SW480 (cell line): ENCODE results near the gene SYNE1.
A peak's percentile ranks its signal among the peaks of the same experiment; 100 is the strongest.
"Not testable (repeated sequence)": the region's sequence is repeated elsewhere in the genome, so short reads cannot be mapped to it uniquely, and the experiment has no call there.

Source experiments
- DNase-seq: peaks from one replicate; pipeline ENCODE4 v3.0.0-alpha.2; 2016; ENCODE audit warnings: low spot score

The SYNE1 gene

GRCh38 chr6:152482289-152482688 is 154.9 kb downstream of the SYNE1 start:
- DNase-seq, result no peak

DNA sequence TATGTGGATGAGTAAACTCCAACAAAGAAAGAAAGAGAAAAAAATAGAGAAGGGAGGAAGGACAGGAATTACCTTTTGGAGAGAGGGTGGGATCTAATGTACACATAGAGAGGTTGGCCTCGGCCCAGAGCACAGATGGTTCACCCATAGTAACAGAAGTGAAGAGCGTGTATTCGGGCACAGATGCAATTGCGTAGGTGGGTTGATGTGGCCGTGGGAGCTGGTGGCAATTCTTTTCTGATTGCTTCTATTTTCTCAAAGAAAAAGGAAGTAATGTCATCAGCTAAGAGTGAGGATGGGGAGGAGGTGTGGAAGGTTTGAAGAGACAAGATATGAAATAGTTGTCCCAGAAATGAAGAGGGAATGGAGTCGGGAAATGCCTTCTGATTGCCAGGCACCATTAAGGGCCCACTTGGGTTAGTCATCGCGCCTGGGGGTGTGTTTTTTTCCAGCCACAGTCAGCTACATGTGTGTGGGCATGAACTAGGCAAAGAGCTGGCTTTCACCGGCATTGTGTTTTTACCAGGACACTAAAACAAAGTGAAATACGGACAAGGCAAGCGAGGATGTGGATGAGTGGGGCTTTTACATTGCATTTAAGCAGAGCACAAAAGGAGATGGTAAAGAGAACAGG is 158.7 kb downstream of the SYNE1 start:
- no peak for DNase-seq

- no peak for DNase-seq
These were observed 162.8 kb downstream of the SYNE1 start for GRCh38 chr6:152474354-152474753.

DNA sequence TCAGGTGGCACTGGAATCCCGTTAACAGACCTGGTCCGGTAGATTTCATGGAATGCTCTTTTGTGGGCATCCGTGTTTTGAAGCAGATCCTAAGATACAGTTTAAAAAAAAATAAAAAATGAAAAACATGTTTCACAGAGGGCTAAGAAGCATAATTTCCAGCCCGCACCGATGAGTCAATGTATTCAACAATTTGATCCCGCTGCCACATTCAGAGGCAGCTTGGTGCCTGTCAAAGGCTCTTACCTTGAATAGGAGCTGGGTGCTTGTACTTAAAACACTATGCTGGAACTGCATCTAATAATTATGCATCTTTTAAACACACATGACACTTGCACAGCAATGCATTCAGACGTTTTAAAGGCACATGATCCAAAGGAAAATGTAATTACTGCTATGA is 164.8 kb downstream of the SYNE1 start:
- no peak for DNase-seq

GRCh38 chr6:152471456-152472265 is 165.5 kb downstream of the SYNE1 start:
- no peak for DNase-seq

- DNase-seq, result peak; percentile 1
These were observed 174.0 kb downstream of the SYNE1 start for GRCh38 chr6:152463164-152463563.

DNA sequence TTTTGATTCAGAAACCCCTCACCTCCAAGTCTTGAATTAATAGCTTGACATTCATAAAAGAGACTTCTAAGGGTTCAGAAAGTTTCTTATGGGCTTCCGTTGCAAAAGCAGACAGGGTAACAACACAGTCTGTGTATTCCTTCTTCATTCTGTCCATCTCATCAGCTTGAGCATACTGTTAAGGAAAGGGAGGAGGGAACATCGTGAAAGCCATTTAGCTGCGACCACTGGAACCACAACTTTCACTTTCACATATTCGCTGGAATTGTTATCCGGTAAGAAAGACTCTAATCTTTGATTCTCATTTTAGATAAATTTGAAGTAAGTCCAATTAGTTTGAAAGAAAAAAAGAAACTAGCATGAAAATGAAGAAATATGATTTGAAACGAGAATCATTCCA is 174.4 kb downstream of the SYNE1 start:
- DNase-seq, result peak; percentile 27

DNA sequence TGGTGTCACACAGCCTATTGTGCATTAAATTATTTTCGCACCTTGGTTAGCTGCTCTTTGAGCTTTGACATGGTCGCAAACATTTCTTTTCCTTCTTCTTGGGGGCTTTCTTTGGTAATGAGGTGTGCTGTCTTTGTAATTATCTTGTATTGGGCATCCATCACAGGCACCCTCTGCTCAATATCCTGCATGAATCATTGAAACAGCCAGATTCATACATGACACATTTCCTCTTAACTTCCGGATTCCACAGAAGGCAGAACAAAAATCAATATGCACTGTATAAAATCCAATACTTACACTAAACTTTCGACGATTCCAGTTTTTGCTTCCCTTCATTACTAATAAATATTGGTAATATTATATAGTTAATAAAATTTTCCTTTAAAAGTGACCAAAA is 175.6 kb downstream of the SYNE1 start:
- DNase-seq, result no peak

- DNase-seq, result no peak
These were observed 178.2 kb downstream of the SYNE1 start for GRCh38 chr6:152458648-152459644.

GRCh38 chr6:152457949-152458624 is 179.1 kb downstream of the SYNE1 start:
- DNase-seq, result no peak

DNA sequence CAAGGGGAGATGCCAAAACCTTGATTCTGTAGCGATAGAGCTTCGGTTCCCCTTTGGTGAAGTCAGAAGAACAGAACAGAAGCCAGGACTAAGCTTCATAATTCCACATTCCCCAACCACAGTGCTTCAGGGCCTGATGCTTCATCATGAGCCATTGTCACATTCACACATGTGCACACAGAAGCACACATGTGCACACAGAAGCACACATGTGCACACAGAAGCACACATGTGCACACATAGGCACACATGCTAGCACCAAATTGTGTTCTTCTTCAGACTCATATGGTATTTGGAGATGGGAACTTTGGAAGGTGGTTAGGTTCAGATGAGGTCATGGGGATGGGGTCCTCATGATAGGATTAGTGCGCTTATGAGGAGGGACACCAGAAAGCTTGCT is 183.2 kb downstream of the SYNE1 start:
- no peak for DNase-seq

DNA sequence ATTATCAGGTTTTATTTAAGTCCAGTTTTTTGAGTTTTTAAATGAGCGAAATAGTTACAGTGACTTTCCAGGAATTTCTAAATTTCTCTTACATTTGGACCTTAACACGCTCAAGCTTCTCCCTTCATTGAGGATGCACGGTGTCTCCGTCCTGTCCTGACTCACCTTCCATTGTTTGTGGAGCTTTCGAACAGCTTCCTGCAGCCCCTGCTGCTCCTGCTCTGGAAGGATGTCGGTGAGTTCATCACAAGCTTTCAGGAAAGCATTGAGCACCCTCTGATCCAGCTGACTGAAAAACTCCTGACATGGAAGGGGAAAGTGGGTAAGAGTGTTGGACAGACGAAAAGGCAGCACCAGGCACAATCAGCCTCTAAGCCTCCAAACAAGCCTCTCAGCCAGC is 183.7 kb downstream of the SYNE1 start:
- DNase-seq, result no peak

DNA sequence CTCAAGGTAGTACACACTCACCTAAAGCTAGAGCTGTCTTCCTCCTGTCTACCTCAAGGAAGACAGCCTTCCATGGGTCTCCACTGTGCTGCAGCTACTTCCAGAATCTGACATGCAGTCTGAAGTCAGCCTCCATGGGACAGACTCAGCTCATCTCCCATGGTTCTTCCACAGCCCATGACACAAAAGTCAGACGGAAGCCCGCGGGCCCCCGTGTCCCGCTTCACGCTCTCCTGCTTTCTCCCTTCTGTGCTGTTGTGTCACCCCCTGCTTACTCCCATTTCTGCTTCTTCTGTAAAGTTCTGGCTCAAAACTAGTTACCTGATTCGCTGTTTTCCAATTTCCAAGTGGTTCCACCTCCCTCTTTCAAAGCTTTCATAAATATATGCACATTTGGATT is 184.5 kb downstream of the SYNE1 start:
- DNase-seq, result no peak

- no peak for DNase-seq
These were observed 186.6 kb downstream of the SYNE1 start for GRCh38 chr6:152450519-152450918.

DNA sequence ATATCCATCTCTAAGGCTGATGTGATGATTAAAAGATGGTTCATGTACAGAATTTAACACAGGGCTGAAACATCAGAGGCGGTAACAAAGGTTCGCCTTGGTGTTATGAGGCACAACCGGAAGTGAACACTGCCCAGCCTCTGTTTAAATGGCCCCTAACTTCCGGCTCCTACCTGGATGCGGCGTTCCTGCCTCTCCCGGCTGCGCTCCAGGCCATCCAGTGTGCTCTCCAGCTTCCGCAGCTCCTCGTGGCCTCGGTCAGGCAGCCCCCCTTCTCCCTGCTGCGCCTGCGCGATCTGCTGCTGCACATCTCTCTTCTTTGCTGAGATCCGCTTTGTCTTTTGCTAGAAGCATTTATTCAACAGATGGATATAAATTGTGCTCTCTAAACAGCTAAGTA is 195.3 kb downstream of the SYNE1 start:
- no peak for DNase-seq

- DNase-seq, result no peak
These were observed 201.3 kb downstream of the SYNE1 start for GRCh38 chr6:152435816-152436215.

DNA sequence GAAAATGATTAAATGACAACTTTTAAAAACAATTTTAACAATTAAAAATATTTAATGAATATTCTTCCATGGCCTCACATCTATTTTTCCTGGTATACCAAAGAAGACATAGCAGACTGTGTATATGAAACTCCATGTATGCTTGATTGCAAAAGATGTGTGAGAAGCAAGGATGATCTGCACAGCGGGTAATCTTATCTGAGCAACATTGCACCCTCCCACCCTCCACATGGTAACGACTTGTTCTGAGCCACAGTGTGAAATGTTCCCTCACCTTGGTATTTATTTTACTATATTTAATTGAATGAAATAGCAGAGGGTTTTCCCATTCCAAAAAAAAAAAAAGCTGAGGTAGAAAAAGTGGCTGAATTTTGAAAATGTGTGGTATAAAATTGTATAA is 204.4 kb downstream of the SYNE1 start:
- no peak for DNase-seq

DNA sequence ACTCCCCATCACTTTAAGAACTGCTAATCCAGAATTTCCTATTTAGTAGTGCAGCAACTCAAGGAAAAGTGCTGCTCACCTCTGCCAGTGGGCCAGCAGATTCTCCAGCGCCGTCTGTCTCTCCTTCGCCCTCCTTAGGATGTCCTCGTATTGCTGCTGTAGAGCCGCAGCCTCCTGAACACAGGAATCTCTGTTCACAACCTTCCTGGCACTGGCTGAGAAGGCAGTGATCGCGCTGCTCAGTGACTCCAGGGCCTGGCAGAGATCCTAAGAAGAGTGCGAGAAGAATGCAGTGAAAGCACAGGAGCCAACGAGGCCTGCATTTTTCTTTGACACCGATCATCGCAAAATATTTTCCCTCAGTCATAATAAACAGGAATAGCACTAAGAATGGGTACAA is 209.0 kb downstream of the SYNE1 start:
- no peak for DNase-seq

- DNase-seq, result no peak
These were observed 210.9 kb downstream of the SYNE1 start for GRCh38 chr6:152426276-152426675.

- DNase-seq, result no peak
These were observed 213.7 kb downstream of the SYNE1 start for GRCh38 chr6:152423216-152424103.

GRCh38 chr6:152421496-152421895 is 215.7 kb downstream of the SYNE1 start:
- DNase-seq, result not testable (repeated sequence)
